Colonic mucosa (tissue), 4 donors: Measurements from ENCODE around the gene UACA. TPM values are rescaled to one million over a fixed set of nuclear protein-coding genes. Genes with fewer than 3 reads are reported as not detected.

Source experiments
- DNase-seq: peaks from one replicate; pipeline ENCODE4 v3.0.0-alpha.2; 2020
- H3K27ac ChIP-seq: fragments of 200-600 bp; one replicate; pipeline ENCODE4 v1.8.0; 2021
- H3K27me3 ChIP-seq: fragments of 200-600 bp; one replicate; pipeline ENCODE4 v1.8.0; 2021
- H3K36me3 ChIP-seq: fragments of 200-600 bp; one replicate; pipeline ENCODE4 v1.8.0; 2021
- H3K4me1 ChIP-seq: fragments of 200-600 bp; one replicate; pipeline ENCODE4 v1.8.0; 2021; ENCODE audit warnings: mild to moderate bottlenecking
- H3K4me3 ChIP-seq: fragments of 200-600 bp; one replicate; pipeline ENCODE4 v1.8.0; 2021
- H3K9ac ChIP-seq, 2 donors: one replicate each; pipeline ENCODE4 v1.7.0; 2013; ENCODE audit warnings: control low read depth in 2 of 2, low read depth in 2 of 2, low read length in 2 of 2
- H3K9me3 ChIP-seq: fragments of 200-600 bp; one replicate; pipeline ENCODE4 v1.8.0; 2021
- CTCF ChIP-seq: fragments of 200-600 bp; IDR thresholded peaks from one replicate; pipeline ENCODE4 v1.8.0; 2022; ENCODE audit warnings: antibody characterized with exemption, mild to moderate bottlenecking
- intact Hi-C: fragments of 100-400 bp; cut with DNase I; formaldehyde crosslinking; loops from one replicate; pipeline ENCODE4 v1.14.1; 2022
- total RNA-seq, 2 donors: library from RNA; stranded (reverse); fragmentation: NEBNext Ultra II Directional in 1 of 2; extraction: Animal tissue kit (Norgen Biotek cat#: 25700) in 1 of 2; gene quantifications; one replicate each; pipeline ENCODE4 v1.2.1, GENCODE V29; 2021
- donor health status: healthy.
- donor health status: DM: no; HTN: no; CAD: no.
- donor health status: DM: no; HTN: no; CAD: no.

UACA gene
- total RNA-seq, 2 donors from 2014 or later = 55.4 to 57.3 TPM

GRCh38 chr15:70658641-70659040 is 104.7 kb downstream of the UACA start:
- Histone ChIP-seq H3K36me3 (no peaks in the 10 kb centered on the region), H3K9me3 (no peaks in the 10 kb centered on the region), H3K27me3 (no peaks in the 10 kb centered on the region), H3K4me3 (no peak overlapping the region), H3K9ac (no peak overlapping the region), H3K27ac (no peak overlapping the region), H3K4me1 (no peaks in the 10 kb centered on the region)
- no peak for DNase-seq
- no peak for TF ChIP-seq CTCF
- intact Hi-C loops = no loop called here

- H3K4me3 ChIP-seq = no peak overlapping the region
- DNase-seq = no peak
- no peaks in the 10 kb centered on the region for H3K9me3 ChIP-seq
- H3K27me3 ChIP-seq = no peaks in the 10 kb centered on the region
- H3K4me1 ChIP-seq = no peaks in the 10 kb centered on the region
- no peak overlapping the region for H3K9ac ChIP-seq
- no peaks in the 10 kb centered on the region for H3K36me3 ChIP-seq
- intact Hi-C loops = no loop called here
- TF ChIP-seq CTCF = no peak
- no peak overlapping the region for H3K27ac ChIP-seq
These were observed 109.9 kb downstream of the UACA start for GRCh38 chr15:70653426-70653825.

- H3K9me3 ChIP-seq = no peaks in the 10 kb centered on the region
- H3K4me1 ChIP-seq = no peaks in the 10 kb centered on the region
- intact Hi-C loops = no loop called here
- H3K4me3 ChIP-seq = no peak overlapping the region
- TF ChIP-seq CTCF = no peak
- no peaks in the 10 kb centered on the region for H3K36me3 ChIP-seq
- no peak overlapping the region for H3K9ac ChIP-seq
- no peaks in the 10 kb centered on the region for H3K27me3 ChIP-seq
- no peak for DNase-seq
- H3K27ac ChIP-seq = no peak overlapping the region
These were observed 111.0 kb downstream of the UACA start for GRCh38 chr15:70652341-70652740.

GRCh38 chr15:70651303-70651845 is 112.0 kb downstream of the UACA start:
- Histone ChIP-seq H3K27me3 (no peaks in the 10 kb centered on the region), H3K36me3 (no peaks in the 10 kb centered on the region), H3K9ac (no peak overlapping the region), H3K4me1 (no peaks in the 10 kb centered on the region), H3K9me3 (no peaks in the 10 kb centered on the region), H3K27ac (no peak overlapping the region), H3K4me3 (no peak overlapping the region)
- TF ChIP-seq CTCF = no peak
- intact Hi-C loops = no loop called here
- DNase-seq = no peak

GRCh38 chr15:70650567-70651302 is 112.6 kb downstream of the UACA start:
- Histone ChIP-seq H3K36me3 (no peaks in the 10 kb centered on the region), H3K27ac (no peak overlapping the region), H3K9me3 (no peaks in the 10 kb centered on the region), H3K9ac (no peak overlapping the region), H3K4me3 (no peak overlapping the region), H3K27me3 (no peaks in the 10 kb centered on the region), H3K4me1 (no peaks in the 10 kb centered on the region)
- no peak for DNase-seq
- no peak for TF ChIP-seq CTCF
- intact Hi-C loops = no loop called here
